WTC11 (cell line): ENCODE data around the gene NR1I3.

Experiments used
- CTCF ChIP-seq: fragments of 200-600 bp; IDR thresholded peaks from 2 replicates; pipeline ENCODE4 v1.8.0; 2022; ENCODE audit warnings: antibody characterized with exemption
- ESRRA ChIP-seq: sonication (generic); formaldehyde crosslinking; IDR thresholded peaks from 2 replicates; pipeline ENCODE4 v1.8.1; 2022; ENCODE audit warnings: mild to moderate bottlenecking, missing genetic modification reagents, borderline replicate concordance
- ZNF121 ChIP-seq: sonication (generic); formaldehyde crosslinking; IDR thresholded peaks from 2 replicates; pipeline ENCODE4 v1.8.0; 2023; ENCODE audit warnings: missing genetic modification reagents

GRCh38 chr1:161266836-161267235 lies 28.8 kb upstream of the NR1I3 start:
- TF ChIP-seq ZNF121 (CRISPR knock-in tag) (no peak), ESRRA (CRISPR knock-in tag) (no peak), CTCF (no peak)
